ENCODE measurements around the gene GAS1. TPM values are rescaled to one million over a fixed set of nuclear protein-coding genes. Genes with fewer than 3 reads are reported as not detected.

Gene GAS1
- total RNA-seq, 3 donors from 2014 or later, result 2.2 to 57.3 (median 4.2) TPM

GRCh38 chr9:86987900-86988299 is 40.6 kb upstream of the GAS1 start:
- H3K4me1 ChIP-seq (ENCODE audit: low read depth), result no peaks in the 10 kb centered on the region
- no peak for DNase-seq
- TF ChIP-seq CTCF (IDR thresholded peaks at IDR 0.05), result no peak
- H3K9me3 ChIP-seq, result no peaks in the 10 kb centered on the region
- no peak overlapping the region for H3K4me3 ChIP-seq
- ATAC-seq, result no peak
- no peaks in the 10 kb centered on the region for H3K36me3 ChIP-seq (ENCODE audit: low read depth)
- intact Hi-C loops (cut with DNase I, micrococcal nuclease), result no loop called here

- H3K36me3 ChIP-seq (ENCODE audit: low read depth), result no peaks in the 10 kb centered on the region
- ATAC-seq (no peak), DNase-seq (no peak)
- no peak overlapping the region for H3K4me3 ChIP-seq
- no peak for TF ChIP-seq CTCF (IDR thresholded peaks at IDR 0.05)
- H3K9me3 ChIP-seq, result no peaks in the 10 kb centered on the region
- no peaks in the 10 kb centered on the region for H3K4me1 ChIP-seq (ENCODE audit: low read depth)
- intact Hi-C loops (cut with DNase I, micrococcal nuclease), result no loop called here
Observed at GRCh38 chr9:86985132-86985647, 37.9 kb upstream of the GAS1 start.

- no peak for TF ChIP-seq CTCF (IDR thresholded peaks at IDR 0.05)
- no peaks in the 10 kb centered on the region for H3K4me1 ChIP-seq (ENCODE audit: low read depth)
- no peak overlapping the region for H3K4me3 ChIP-seq
- DNase-seq, result no peak
- H3K9me3 ChIP-seq, result no peaks in the 10 kb centered on the region
- intact Hi-C loops (cut with DNase I, micrococcal nuclease), result no loop called here
- H3K36me3 ChIP-seq (ENCODE audit: low read depth), result no peaks in the 10 kb centered on the region
- ATAC-seq, result no peak
Observed at GRCh38 chr9:86983620-86984259, 36.4 kb upstream of the GAS1 start.

- H3K36me3 ChIP-seq (ENCODE audit: low read depth), result no peaks in the 10 kb centered on the region
- DNase-seq (no peak), ATAC-seq (no peak)
- H3K9me3 ChIP-seq, result no peaks in the 10 kb centered on the region
- TF ChIP-seq CTCF (IDR thresholded peaks at IDR 0.05), result no peak
- intact Hi-C loops (cut with DNase I, micrococcal nuclease), result no loop called here
- no peaks in the 10 kb centered on the region for H3K4me1 ChIP-seq (ENCODE audit: low read depth)
- no peak overlapping the region for H3K4me3 ChIP-seq
Observed at GRCh38 chr9:86983249-86983619, 35.9 kb upstream of the GAS1 start.

GRCh38 chr9:86980802-86981201 is 33.5 kb upstream of the GAS1 start:
- intact Hi-C loops (cut with DNase I, micrococcal nuclease), result no loop called here
- no peaks in the 10 kb centered on the region for H3K36me3 ChIP-seq (ENCODE audit: low read depth)
- H3K4me1 ChIP-seq (ENCODE audit: low read depth), result no peaks in the 10 kb centered on the region
- no peaks in the 10 kb centered on the region for H3K9me3 ChIP-seq
- no peak for TF ChIP-seq CTCF (IDR thresholded peaks at IDR 0.05)
- no peak overlapping the region for H3K4me3 ChIP-seq
- ATAC-seq (no peak), DNase-seq (no peak)

- no peaks in the 10 kb centered on the region for H3K4me1 ChIP-seq (ENCODE audit: low read depth)
- intact Hi-C loops (cut with DNase I, micrococcal nuclease), result no loop called here
- no peak overlapping the region for H3K4me3 ChIP-seq
- ATAC-seq (no peak), DNase-seq (no peak)
- TF ChIP-seq CTCF (IDR thresholded peaks at IDR 0.05), result no peak
- H3K36me3 ChIP-seq (ENCODE audit: low read depth), result no peaks in the 10 kb centered on the region
- H3K9me3 ChIP-seq, result no peaks in the 10 kb centered on the region
Observed at GRCh38 chr9:86979657-86980056, 32.4 kb upstream of the GAS1 start.

Data from mucosa of descending colon (tissue), 3 donors.